GM19467 (cell line): ENCODE data around the gene KIN.
"Not testable (repeated sequence)": the region's sequence is repeated elsewhere in the genome, so short reads cannot be mapped to it uniquely, and the experiment has no call there.

Experiments used
- ATAC-seq: cut with Tn5 transposase; IDR thresholded peaks from one replicate; pipeline ENCODE4 v1.9.1; 2021; ENCODE audit warnings: mild to moderate bottlenecking, moderate library complexity; ENCODE audit not compliant: unreplicated experiment

The KIN gene

GRCh38 chr10:7787857-7788638, at the start of gene KIN, which contains the start of gene ATP5F1C:
Gene KIN (minus strand): TSS chr10:7787993. CDS start chr10:7787933, 60 bp downstream.
Gene ATP5F1C (plus strand): TSS chr10:7788177. CDS start chr10:7788208, 31 bp downstream.
- ATAC-seq: peak; percentile 95

- ATAC-seq: no peak
Measured at GRCh38 chr10:7836571-7836970, 48.8 kb upstream of the KIN start.

GRCh38 chr10:7834262-7834661, 46.5 kb upstream of the KIN start:
- ATAC-seq: no peak

- no peak for ATAC-seq
Measured at GRCh38 chr10:7833210-7833609, 45.4 kb upstream of the KIN start.

- ATAC-seq: no peak
Measured at GRCh38 chr10:7832060-7832459, 44.3 kb upstream of the KIN start.

- ATAC-seq: no peak
Measured at GRCh38 chr10:7829289-7829834, 41.6 kb upstream of the KIN start.

GRCh38 chr10:7826971-7827370, 39.2 kb upstream of the KIN start:
- ATAC-seq: no peak

GRCh38 chr10:7824251-7824650, 36.5 kb upstream of the KIN start:
- ATAC-seq: no peak

- ATAC-seq: peak; percentile 44
Measured at GRCh38 chr10:7819121-7819460, 31.3 kb upstream of the KIN start.

- ATAC-seq: peak; percentile 81
Measured at GRCh38 chr10:7818295-7819120, 30.7 kb upstream of the KIN start, which contains the start of gene TAF3. Gene TAF3 (plus strand): TSS chr10:7818505. CDS start chr10:7818710, 205 bp downstream.

GRCh38 chr10:7817984-7818294, 30.1 kb upstream of the KIN start:
- ATAC-seq: no peak

- ATAC-seq: no peak
Measured at GRCh38 chr10:7817576-7817975, 29.8 kb upstream of the KIN start.

GRCh38 chr10:7813481-7813880, 25.7 kb upstream of the KIN start:
- ATAC-seq: no peak

GRCh38 chr10:7811743-7812142, 23.9 kb upstream of the KIN start:
- not testable (repeated sequence) for ATAC-seq

- no peak for ATAC-seq
Measured at GRCh38 chr10:7811000-7811399, 23.2 kb upstream of the KIN start.

GRCh38 chr10:7810443-7810842, 22.6 kb upstream of the KIN start:
- ATAC-seq: no peak

GRCh38 chr10:7808686-7809267, 21.0 kb upstream of the KIN start:
- ATAC-seq: no peak

GRCh38 chr10:7804741-7805140, 16.9 kb upstream of the KIN start:
- no peak for ATAC-seq

- no peak for ATAC-seq
Measured at GRCh38 chr10:7804216-7804615, 16.4 kb upstream of the KIN start.

- no peak for ATAC-seq
Measured at GRCh38 chr10:7802606-7803005, 14.8 kb upstream of the KIN start.

- ATAC-seq: no peak
Measured at GRCh38 chr10:7797582-7797981, 9.8 kb upstream of the KIN start.
